ENCODE data around the gene COL13A1. TPM values are rescaled to one million over a fixed set of nuclear protein-coding genes. Genes with fewer than 3 reads are reported as not detected.

COL13A1 gene
- total and polyA plus RNA-seq, 4 donors = 0.17 to 0.47 (median 0.18) TPM

DNA sequence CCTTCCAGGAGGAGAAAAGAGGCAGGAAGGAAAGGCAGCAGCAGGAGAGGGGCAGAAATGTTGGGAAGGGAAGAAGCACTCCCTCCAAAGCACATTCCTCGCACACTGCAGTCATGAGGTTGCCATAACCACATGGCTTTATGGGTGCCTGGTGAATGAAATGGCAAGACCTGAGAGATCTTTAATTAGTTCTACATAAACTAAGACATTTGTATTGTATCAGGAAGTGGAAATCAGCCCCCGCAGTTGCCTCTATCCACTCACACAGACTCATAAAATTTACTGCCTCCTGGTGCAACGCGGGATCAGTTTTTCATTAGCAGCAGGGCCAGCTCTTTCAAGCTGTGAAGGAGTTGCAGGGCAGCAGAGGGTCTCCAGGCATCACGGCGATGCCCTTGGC, 106.4 kb downstream of the COL13A1 start:
- Histone ChIP-seq H3K4me1 (ENCODE audit: control insufficient read depth in 4 of 4, insufficient read depth in 4 of 4, low read length in 3 of 4) (peaks cover 0 to 18% (median 7%) of the 10 kb centered on the region in 4 donors), H3K27me3 (ENCODE audit: control insufficient read depth in 4 of 4, insufficient read depth in 4 of 4, low read length in 3 of 4) (no peaks in the 10 kb centered on the region), H3K36me3 (ENCODE audit: control insufficient read depth in 4 of 4, insufficient read depth in 3 of 4, low read depth in 1 of 4, low read length in 3 of 4) (no peaks in the 10 kb centered on the region), H3K9me3 (ENCODE audit: control insufficient read depth in 4 of 4, low read length in 3 of 4) (no peaks in the 10 kb centered on the region), H3K4me3 (ENCODE audit: low read depth in 1 of 3, low read length in 3 of 3) (no peak overlapping the region), H3K27ac (ENCODE audit: low read depth in 1 of 2, low read length in 2 of 2) (no peak overlapping the region), H3K9ac (ENCODE audit: low read depth in 1 of 2, low read length in 2 of 2) (no peak overlapping the region)
- TF ChIP-seq NR2F2 (IDR thresholded peaks at IDR 0.05) (no peak), FOXA1 (IDR thresholded peaks at IDR 0.05) (no peak), HNF4A (conservative IDR thresholded peaks at IDR 0.05) (no peak), EGR1 (IDR thresholded peaks at IDR 0.05; ENCODE audit: low read depth in 2 of 2) (no peak), TAF1 (conservative IDR thresholded peaks at IDR 0.05) (no peak)
- TF ChIP-seq, protein P1, sequence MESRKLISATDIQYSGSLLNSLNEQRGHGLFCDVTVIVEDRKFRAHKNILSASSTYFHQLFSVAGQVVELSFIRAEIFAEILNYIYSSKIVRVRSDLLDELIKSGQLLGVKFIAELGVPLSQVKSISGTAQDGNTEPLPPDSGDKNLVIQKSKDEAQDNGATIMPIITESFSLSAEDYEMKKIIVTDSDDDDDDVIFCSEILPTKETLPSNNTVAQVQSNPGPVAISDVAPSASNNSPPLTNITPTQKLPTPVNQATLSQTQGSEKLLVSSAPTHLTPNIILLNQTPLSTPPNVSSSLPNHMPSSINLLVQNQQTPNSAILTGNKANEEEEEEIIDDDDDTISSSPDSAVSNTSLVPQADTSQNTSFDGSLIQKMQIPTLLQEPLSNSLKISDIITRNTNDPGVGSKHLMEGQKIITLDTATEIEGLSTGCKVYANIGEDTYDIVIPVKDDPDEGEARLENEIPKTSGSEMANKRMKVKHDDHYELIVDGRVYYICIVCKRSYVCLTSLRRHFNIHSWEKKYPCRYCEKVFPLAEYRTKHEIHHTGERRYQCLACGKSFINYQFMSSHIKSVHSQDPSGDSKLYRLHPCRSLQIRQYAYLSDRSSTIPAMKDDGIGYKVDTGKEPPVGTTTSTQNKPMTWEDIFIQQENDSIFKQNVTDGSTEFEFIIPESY (IDR thresholded peaks at IDR 0.05) = no peak
- no peak for DNase-seq (ENCODE audit: low spot score)
- 88% methylated on average over 6 of the region's 6 CpGs for WGBS

GRCh38 chr10:69910561-69910960, 108.9 kb downstream of the COL13A1 start:
- DNase-seq (ENCODE audit: low spot score) = no peak
- H3K9ac ChIP-seq (ENCODE audit: low read depth in 1 of 2, low read length in 2 of 2) = no peak overlapping the region
- WGBS = 92% methylated on average over 5 of the region's 5 CpGs
- H3K9me3 ChIP-seq (ENCODE audit: control insufficient read depth in 4 of 4, low read length in 3 of 4) = no peaks in the 10 kb centered on the region
- no peaks in the 10 kb centered on the region for H3K27me3 ChIP-seq (ENCODE audit: control insufficient read depth in 4 of 4, insufficient read depth in 4 of 4, low read length in 3 of 4)
- H3K4me3 ChIP-seq (ENCODE audit: low read depth in 1 of 3, low read length in 3 of 3) = no peak overlapping the region
- no peaks in the 10 kb centered on the region for H3K36me3 ChIP-seq (ENCODE audit: control insufficient read depth in 4 of 4, insufficient read depth in 3 of 4, low read depth in 1 of 4, low read length in 3 of 4)
- H3K4me1 ChIP-seq (ENCODE audit: control insufficient read depth in 4 of 4, insufficient read depth in 4 of 4, low read length in 3 of 4) = peaks cover 3 to 20% (median 9%) of the 10 kb centered on the region in 4 donors
- H3K27ac ChIP-seq (ENCODE audit: low read depth in 1 of 2, low read length in 2 of 2) = no peak overlapping the region
- no peak for TF ChIP-seq ATF3 (IDR thresholded peaks at IDR 0.05)
- no peak for TF ChIP-seq HNF4A (conservative IDR thresholded peaks at IDR 0.05)
- no peak for TF ChIP-seq RAD21 (IDR thresholded peaks at IDR 0.05)

GRCh38 chr10:69911613-69912528, 110.2 kb downstream of the COL13A1 start:
- H3K9me3 ChIP-seq (ENCODE audit: control insufficient read depth in 4 of 4, low read length in 3 of 4) = no peaks in the 10 kb centered on the region
- H3K27ac ChIP-seq (ENCODE audit: low read depth in 1 of 2, low read length in 2 of 2) = no peak overlapping the region
- WGBS = 66% methylated on average over 18 of the region's 18 CpGs
- H3K4me3 ChIP-seq (ENCODE audit: low read depth in 1 of 3, low read length in 3 of 3) = no peak overlapping the region
- DNase-seq (ENCODE audit: low spot score) = no peak
- no peaks in the 10 kb centered on the region for H3K36me3 ChIP-seq (ENCODE audit: control insufficient read depth in 4 of 4, insufficient read depth in 3 of 4, low read depth in 1 of 4, low read length in 3 of 4)
- peaks cover 3 to 20% (median 9%) of the 10 kb centered on the region in 4 donors for H3K4me1 ChIP-seq (ENCODE audit: control insufficient read depth in 4 of 4, insufficient read depth in 4 of 4, low read length in 3 of 4)
- no peaks in the 10 kb centered on the region for H3K27me3 ChIP-seq (ENCODE audit: control insufficient read depth in 4 of 4, insufficient read depth in 4 of 4, low read length in 3 of 4)
- H3K9ac ChIP-seq (ENCODE audit: low read depth in 1 of 2, low read length in 2 of 2) = no peak overlapping the region
- TF ChIP-seq JUND (IDR thresholded peaks at IDR 0.05) (no peak), HNF4A (conservative IDR thresholded peaks at IDR 0.05) (peak in 1 of 2 donors; percentile 19)

GRCh38 chr10:69912589-69912988, 110.9 kb downstream of the COL13A1 start:
- peaks cover 3 to 20% (median 9%) of the 10 kb centered on the region in 4 donors for H3K4me1 ChIP-seq (ENCODE audit: control insufficient read depth in 4 of 4, insufficient read depth in 4 of 4, low read length in 3 of 4)

More at GRCh38 chr10:69912589-69912988, 110.9 kb downstream of the COL13A1 start:
- Histone ChIP-seq H3K27me3 (ENCODE audit: control insufficient read depth in 4 of 4, insufficient read depth in 4 of 4, low read length in 3 of 4) (no peaks in the 10 kb centered on the region), H3K27ac (ENCODE audit: low read depth in 1 of 2, low read length in 2 of 2) (no peak overlapping the region), H3K4me3 (ENCODE audit: low read depth in 1 of 3, low read length in 3 of 3) (no peak overlapping the region), H3K9me3 (ENCODE audit: control insufficient read depth in 4 of 4, low read length in 3 of 4) (no peaks in the 10 kb centered on the region), H3K36me3 (ENCODE audit: control insufficient read depth in 4 of 4, insufficient read depth in 3 of 4, low read depth in 1 of 4, low read length in 3 of 4) (no peaks in the 10 kb centered on the region), H3K9ac (ENCODE audit: low read depth in 1 of 2, low read length in 2 of 2) (no peak overlapping the region)
- TF ChIP-seq, protein P2, sequence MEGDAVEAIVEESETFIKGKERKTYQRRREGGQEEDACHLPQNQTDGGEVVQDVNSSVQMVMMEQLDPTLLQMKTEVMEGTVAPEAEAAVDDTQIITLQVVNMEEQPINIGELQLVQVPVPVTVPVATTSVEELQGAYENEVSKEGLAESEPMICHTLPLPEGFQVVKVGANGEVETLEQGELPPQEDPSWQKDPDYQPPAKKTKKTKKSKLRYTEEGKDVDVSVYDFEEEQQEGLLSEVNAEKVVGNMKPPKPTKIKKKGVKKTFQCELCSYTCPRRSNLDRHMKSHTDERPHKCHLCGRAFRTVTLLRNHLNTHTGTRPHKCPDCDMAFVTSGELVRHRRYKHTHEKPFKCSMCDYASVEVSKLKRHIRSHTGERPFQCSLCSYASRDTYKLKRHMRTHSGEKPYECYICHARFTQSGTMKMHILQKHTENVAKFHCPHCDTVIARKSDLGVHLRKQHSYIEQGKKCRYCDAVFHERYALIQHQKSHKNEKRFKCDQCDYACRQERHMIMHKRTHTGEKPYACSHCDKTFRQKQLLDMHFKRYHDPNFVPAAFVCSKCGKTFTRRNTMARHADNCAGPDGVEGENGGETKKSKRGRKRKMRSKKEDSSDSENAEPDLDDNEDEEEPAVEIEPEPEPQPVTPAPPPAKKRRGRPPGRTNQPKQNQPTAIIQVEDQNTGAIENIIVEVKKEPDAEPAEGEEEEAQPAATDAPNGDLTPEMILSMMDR (IDR thresholded peaks at IDR 0.05; ENCODE audit: low read depth, low read length, missing input control) = no peak
- no peak for TF ChIP-seq FOXA1 (IDR thresholded peaks at IDR 0.05)
- no peak for TF ChIP-seq REST (IDR thresholded peaks at IDR 0.05)
- TF ChIP-seq FOXA2 (IDR thresholded peaks at IDR 0.05) = no peak
- TF ChIP-seq, protein P3, sequence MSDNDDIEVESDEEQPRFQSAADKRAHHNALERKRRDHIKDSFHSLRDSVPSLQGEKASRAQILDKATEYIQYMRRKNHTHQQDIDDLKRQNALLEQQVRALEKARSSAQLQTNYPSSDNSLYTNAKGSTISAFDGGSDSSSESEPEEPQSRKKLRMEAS (IDR thresholded peaks at IDR 0.05) = no peak
- DNase-seq (ENCODE audit: low spot score) = no peak
- 55% methylated on average over 4 of the region's 4 CpGs for WGBS
